ENCODE data around the gene ENOSF1. TPM values are rescaled to one million over a fixed set of nuclear protein-coding genes. Genes with fewer than 3 reads are reported as not detected.

ENOSF1 gene
- polyA plus RNA-seq, 1 of the 3 experiments (the other 2 are of a cell fraction): 23.3 TPM

DNA sequence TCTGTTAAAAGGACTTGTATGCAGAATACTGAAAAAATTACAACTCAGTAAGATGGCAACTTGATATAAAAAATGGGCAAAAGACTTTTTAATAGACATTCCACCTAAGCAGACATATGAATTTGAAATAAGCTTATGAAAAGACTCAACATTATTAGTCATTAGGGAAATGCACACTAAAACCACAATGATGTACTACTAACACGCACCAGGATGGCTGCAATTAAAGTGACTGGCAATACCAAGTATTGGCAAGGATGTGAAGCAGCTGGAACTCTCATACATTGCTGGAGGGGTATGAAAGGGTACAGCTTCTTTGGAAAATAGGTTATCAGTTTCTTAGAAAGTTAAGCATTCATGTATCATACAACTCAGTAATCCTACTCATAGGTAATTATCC, 3.2 kb upstream of the ENOSF1 start:
- Histone ChIP-seq H3K27ac (ENCODE audit: low read depth in 2 of 2, low read length in 1 of 2) (peak overlapping the region in 1 of 2 experiments; percentile 43; a peak in 2 of 4 replicates), H3K9me3 (no peaks in the 10 kb centered on the region), H3K79me2 (ENCODE audit: insufficient read depth) (0 out of 2 replicates have a peak, but pooled peaks cover 3% of the 10 kb centered on the region), H3F3A (replicated peaks; ENCODE audit: insufficient read depth) (peaks cover 27% of the 10 kb centered on the region), H2AFZ (ENCODE audit: low read depth) (no peak overlapping the region), H3K27me3 (ENCODE audit: insufficient read depth) (no peaks in the 10 kb centered on the region), H4K20me1 (ENCODE audit: insufficient read depth) (no peaks in the 10 kb centered on the region), H3K36me3 (replicated peaks in 1 of 2; ENCODE audit: control insufficient read depth in 1 of 2, insufficient read depth in 2 of 2, low read length in 1 of 2) (no peaks in the 10 kb centered on the region), H3K9ac (no peak overlapping the region), H3K4me1 (ENCODE audit: control insufficient read depth in 1 of 2, insufficient read depth in 2 of 2, low read depth in 1 of 2, low read length in 1 of 2) (peaks cover 0 to 7% of the 10 kb centered on the region in 2 experiments; a peak in 1 of 4 replicates), H3K9me2 (no peaks in the 10 kb centered on the region), H3K4me3 (ENCODE audit: low read depth in 2 of 2, low read length in 1 of 2) (no peak overlapping the region), H3K4me2 (no peak overlapping the region)
- ChIA-PET CTCF (interaction anchor here (1.5 kb wide), 1 partner anchor 27 kb away, joined by 3 read pairs; no protein-coding TSS in a partner anchor), POLR2A (no interaction called here)
- TF ChIP-seq PBX3 (IDR thresholded peaks at IDR 0.05) (peak; percentile 15; the same call in 1 of the 2 replicates), FOXJ3 (CRISPR knock-in tag; IDR thresholded peaks at IDR 0.05) (no peak)
- DNase-seq: no peak
- WGBS (ENCODE audit: low lambda C conversion rate): 12% methylated on average over 1 of the region's 1 CpG

- Histone ChIP-seq H4K20me1 (ENCODE audit: insufficient read depth) (no peaks in the 10 kb centered on the region), H2AFZ (ENCODE audit: low read depth) (no peak overlapping the region), H3K36me3 (replicated peaks in 1 of 2; ENCODE audit: control insufficient read depth in 1 of 2, insufficient read depth in 2 of 2, low read length in 1 of 2) (no peaks in the 10 kb centered on the region), H3K27ac (ENCODE audit: low read depth in 2 of 2, low read length in 1 of 2) (no peak overlapping the region), H3K4me3 (ENCODE audit: low read depth in 2 of 2, low read length in 1 of 2) (no peak overlapping the region), H3K4me2 (no peak overlapping the region), H3K9ac (no peak overlapping the region), H3K9me3 (no peaks in the 10 kb centered on the region), H3F3A (replicated peaks; ENCODE audit: insufficient read depth) (peaks cover 27% of the 10 kb centered on the region), H3K9me2 (no peaks in the 10 kb centered on the region), H3K79me2 (ENCODE audit: insufficient read depth) (peaks cover 16% of the 10 kb centered on the region; the same call in 1 of the 2 replicates), H3K27me3 (ENCODE audit: insufficient read depth) (no peaks in the 10 kb centered on the region), H3K4me1 (ENCODE audit: control insufficient read depth in 1 of 2, insufficient read depth in 2 of 2, low read depth in 1 of 2, low read length in 1 of 2) (peaks cover 0 to 7% of the 10 kb centered on the region in 2 experiments; a peak in 1 of 4 replicates)
- POLR2A ChIA-PET: no interaction called here
- WGBS (ENCODE audit: low lambda C conversion rate): 98% methylated on average over 6 of the region's 23 CpGs
- no peak for DNase-seq
- CTCF ChIA-PET: interaction anchor here (0.8 to 2.1 kb wide), 9 partner anchors 9 to 126 kb away, joined by 3 to 10 read pairs (median 4); no protein-coding TSS in a partner anchor
- TF ChIP-seq MXI1 (IDR thresholded peaks at IDR 0.05; ENCODE audit: low read depth, low read length) (no peak), SIN3A (IDR thresholded peaks at IDR 0.05; ENCODE audit: borderline replicate concordance, low read depth, low read length) (no peak), SMC3 (IDR thresholded peaks at IDR 0.05; ENCODE audit: low read depth, low read length) (no peak), FOXJ3 (CRISPR knock-in tag; IDR thresholded peaks at IDR 0.05) (no peak), CHD2 (IDR thresholded peaks at IDR 0.05; ENCODE audit: low read length, partially characterized antibody) (no peak), TEAD4 (IDR thresholded peaks at IDR 0.05; ENCODE audit: borderline replicate concordance, insufficient read depth) (no peak), YY1 (IDR thresholded peaks at IDR 0.05; ENCODE audit: low read depth) (no peak), NRF1 (IDR thresholded peaks at IDR 0.05; ENCODE audit: low read depth, low read length) (no peak)
- TF ChIP-seq, protein P1, sequence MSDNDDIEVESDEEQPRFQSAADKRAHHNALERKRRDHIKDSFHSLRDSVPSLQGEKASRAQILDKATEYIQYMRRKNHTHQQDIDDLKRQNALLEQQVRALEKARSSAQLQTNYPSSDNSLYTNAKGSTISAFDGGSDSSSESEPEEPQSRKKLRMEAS (IDR thresholded peaks at IDR 0.05; ENCODE audit: low read depth): no peak
These were observed 683 bp upstream of the ENOSF1 start for GRCh38 chr18:713135-713490.

Measured in SK-N-SH (cell line).